Epithelial cell of esophagus (primary cell): ENCODE results near the gene SMIM38.
"Not testable (repeated sequence)": the region's sequence is repeated elsewhere in the genome, so short reads cannot be mapped to it uniquely, and the experiment has no call there.

Experiments used
- DNase-seq: peaks from one replicate; pipeline ENCODE4 v3.0.0; 2010; ENCODE audit warnings: low read depth
- H3K4me3 ChIP-seq: 2 replicates; pipeline ENCODE4 v1.5.1; 2011; ENCODE audit warnings: mild to moderate bottlenecking, low read length, control low read depth
- CTCF ChIP-seq: IDR thresholded peaks from 2 replicates; pipeline ENCODE4 v1.5.1; 2011; ENCODE audit warnings: low read depth, mild to moderate bottlenecking, low read length, control low read depth, inconsistent platforms; ENCODE audit not compliant: insufficient read depth; ENCODE audit errors: missing control alignments

The SMIM38 gene

DNA sequence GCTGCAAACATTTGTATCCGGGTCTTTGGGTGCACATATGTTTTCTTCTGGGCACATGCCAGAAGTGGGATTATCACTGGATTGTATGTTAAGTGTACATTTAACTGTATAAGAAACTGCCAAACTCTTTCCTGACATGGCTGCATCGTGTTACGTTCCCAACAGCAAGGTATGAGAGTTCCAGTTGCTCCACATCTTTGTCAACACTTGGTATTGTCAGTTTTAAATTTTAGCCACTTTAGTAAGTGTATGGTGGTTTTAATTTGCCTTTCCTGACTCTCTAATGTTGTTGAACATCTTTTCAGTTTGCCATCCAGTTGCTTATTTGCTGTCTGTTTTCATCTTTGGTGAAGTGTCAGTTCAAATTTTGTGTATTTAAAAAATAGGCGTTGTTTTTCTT lies 22.5 kb upstream of the SMIM38 start:
- no peak for DNase-seq
- no peak for TF ChIP-seq CTCF
- H3K4me3 ChIP-seq = no peak overlapping the region

GRCh38 chr11:69134182-69134581 lies 21.6 kb upstream of the SMIM38 start:
- DNase-seq, H3K4me3 ChIP-seq: not testable (repeated sequence)

- TF ChIP-seq CTCF = no peak
- H3K4me3 ChIP-seq = no peak overlapping the region
- no peak for DNase-seq
Observed at GRCh38 chr11:69134957-69135356, 20.8 kb upstream of the SMIM38 start.

DNA sequence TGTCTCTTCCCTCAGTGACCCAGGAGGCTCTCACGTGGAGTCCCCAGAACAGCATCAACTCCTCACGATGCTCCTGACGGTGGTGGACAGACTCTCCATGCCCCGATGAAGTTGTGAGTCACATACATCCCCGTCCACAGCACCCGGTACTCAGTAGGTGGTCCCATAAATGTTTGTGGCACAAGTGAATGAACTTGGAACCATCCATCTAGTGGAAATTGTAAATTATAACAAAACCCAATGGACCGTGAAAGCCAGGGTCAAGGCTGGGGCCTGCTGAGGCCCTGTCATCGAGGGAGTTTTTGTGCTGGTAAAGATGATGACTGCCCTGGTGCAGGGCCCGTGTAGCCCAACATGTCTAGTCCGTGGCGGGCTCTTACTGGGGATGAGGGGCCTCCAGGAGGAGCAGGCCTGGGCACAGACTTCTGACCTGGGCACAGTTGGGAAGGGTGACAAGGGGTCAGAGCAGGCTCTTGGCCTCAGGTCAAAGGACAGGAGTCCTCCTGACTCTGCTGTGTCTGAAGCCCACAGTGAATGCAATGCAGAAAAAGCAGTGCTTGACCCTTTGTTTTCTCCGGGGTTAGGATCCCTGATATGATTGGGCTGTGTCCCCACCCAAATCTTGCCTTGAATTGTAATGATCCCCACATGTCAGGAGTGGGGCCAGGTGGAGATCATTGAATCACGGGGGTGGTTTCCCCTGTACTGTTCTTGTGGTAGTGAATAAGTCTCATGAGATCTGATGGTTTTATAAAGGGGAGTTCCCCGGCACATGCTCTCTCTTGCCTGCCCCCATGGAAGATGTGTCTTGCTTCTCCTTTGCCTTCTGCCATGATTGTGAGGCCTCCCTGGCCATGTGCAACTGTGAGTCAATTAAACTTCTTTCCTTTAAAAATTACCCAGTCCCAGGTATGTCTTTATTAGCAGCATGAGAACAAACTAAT lies 20.0 kb upstream of the SMIM38 start:
- no peak for DNase-seq
- no peak for TF ChIP-seq CTCF

GRCh38 chr11:69136471-69136870 lies 19.3 kb upstream of the SMIM38 start:
- TF ChIP-seq CTCF = no peak
- DNase-seq = no peak
- H3K4me3 ChIP-seq = no peak overlapping the region

More for the DNA sequence above, 20.0 kb upstream of the SMIM38 start:
- H3K4me3 ChIP-seq = no peak overlapping the region

DNA sequence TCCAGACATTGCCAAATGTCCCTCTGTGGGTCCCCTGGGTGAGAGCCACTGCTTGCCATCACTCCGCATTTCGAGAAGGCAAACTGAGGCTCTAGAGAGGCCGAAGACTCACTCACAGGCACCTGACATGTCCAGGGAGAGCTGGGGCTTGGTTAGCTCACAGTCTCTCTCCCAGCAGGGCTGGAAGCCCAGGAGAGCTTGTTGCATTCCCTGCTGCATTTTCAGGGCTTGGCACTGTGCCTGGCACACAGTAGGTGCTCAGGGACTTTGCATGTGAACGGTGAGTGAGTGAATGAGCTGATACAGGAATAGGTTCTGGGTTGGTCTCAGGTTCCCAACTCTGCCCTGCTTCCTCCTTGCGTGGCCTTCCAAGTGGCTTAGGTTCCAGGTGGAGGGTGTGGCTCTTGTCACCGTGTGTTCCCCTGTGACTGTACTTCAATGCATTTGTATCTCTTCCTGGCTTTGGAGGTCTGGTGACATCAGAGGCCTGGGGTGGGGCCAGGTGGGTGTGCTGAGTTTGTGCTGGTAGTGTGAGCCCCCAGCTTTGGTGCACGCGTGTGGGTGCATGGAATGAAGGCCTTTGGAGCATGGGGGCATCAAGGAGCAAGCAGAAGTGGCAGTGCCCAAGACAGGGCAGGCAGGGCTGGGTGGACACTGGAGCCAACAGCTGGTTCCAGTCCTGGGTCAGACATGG lies 18.4 kb upstream of the SMIM38 start:
- DNase-seq = no peak
- TF ChIP-seq CTCF = no peak

DNA sequence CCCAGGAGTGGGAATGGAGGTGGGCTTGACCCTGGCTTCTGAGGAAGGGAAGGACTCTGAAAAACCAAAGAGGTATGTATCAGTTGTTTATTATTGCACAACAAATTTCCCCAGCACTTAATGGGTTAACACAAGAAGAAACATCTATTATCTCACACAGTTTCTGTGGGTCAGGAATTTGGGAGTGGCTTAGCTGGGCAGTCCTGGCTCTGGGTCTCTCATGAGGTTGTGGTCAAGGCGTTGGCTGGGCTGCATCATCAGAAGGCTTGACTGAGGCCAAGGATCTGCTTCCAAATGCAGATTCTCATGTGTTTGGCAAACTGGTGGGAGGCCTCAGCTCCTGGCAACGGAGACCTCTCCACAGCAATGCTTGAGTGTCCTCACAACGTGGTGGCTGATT lies 17.5 kb upstream of the SMIM38 start:
- no peak overlapping the region for H3K4me3 ChIP-seq
- no peak for TF ChIP-seq CTCF
- DNase-seq = peak; percentile 35

More for the DNA sequence above, 18.4 kb upstream of the SMIM38 start:
- no peak overlapping the region for H3K4me3 ChIP-seq

DNA sequence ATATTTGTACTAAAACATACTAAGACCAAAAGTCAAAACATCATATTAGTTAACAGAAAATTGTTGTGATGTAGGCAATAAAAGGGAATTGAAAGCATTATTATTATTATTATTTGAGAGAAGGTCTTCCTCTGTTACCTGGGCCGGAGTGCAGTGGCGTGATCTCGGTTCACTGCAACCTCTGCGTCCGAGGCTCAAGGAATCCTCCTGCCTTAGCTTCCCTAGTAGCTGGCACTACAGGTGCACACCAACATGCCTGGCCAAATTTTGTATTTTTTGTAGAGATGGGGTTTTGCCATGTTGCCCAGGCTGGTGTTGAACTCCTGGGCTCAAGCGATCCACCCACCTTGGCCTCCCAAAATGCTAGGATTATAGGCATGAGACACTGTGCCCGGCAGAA lies 15.6 kb upstream of the SMIM38 start:
- not testable (repeated sequence) for H3K4me3 ChIP-seq, DNase-seq
